Measurements from ENCODE around the gene TEP1. TPM values are rescaled to one million over a fixed set of nuclear protein-coding genes. Genes with fewer than 3 reads are reported as not detected.

The TEP1 gene
- total and polyA plus RNA-seq, 2 of the 13 experiments (the other 11 are each of a cell fraction or from before 2014, with no cell fraction given), result 11.0 to 12.8 TPM

GRCh38 chr14:20388159-20388558 lies 25.1 kb downstream of the TEP1 start:
- DNase-seq (ENCODE audit: low spot score) (no peak), FAIRE-seq (no peak), ATAC-seq (no peak)
- Histone ChIP-seq H3K27ac (ENCODE audit: extremely low read length, insufficient read depth, low read length) (no peak overlapping the region), H3K4me2 (ENCODE audit: low read depth, low read length) (no peak overlapping the region), H2AFZ (ENCODE audit: low read length) (no peak overlapping the region), H3K9me3 (ENCODE audit: low read length) (no peaks in the 10 kb centered on the region), H3K27me3 (ENCODE audit: control insufficient read depth in 1 of 2, insufficient read depth in 2 of 2, low read length in 2 of 2) (no peaks in the 10 kb centered on the region), H3K36me3 (replicated peaks in 1 of 2; ENCODE audit: control insufficient read depth in 1 of 2, insufficient read depth in 2 of 2, low read length in 2 of 2) (peaks cover 27 to 50% of the 10 kb centered on the region in 2 experiments; a peak in 4 of 5 replicates), H3K9ac (ENCODE audit: insufficient read depth, low read depth, low read length) (no peak overlapping the region), H4K20me1 (ENCODE audit: insufficient read depth, low read length) (no peaks in the 10 kb centered on the region), H3K4me3 (replicated peaks in 1 of 3; ENCODE audit: insufficient read depth in 1 of 3, low read depth in 2 of 3, low read length in 3 of 3) (no peak overlapping the region), H3K79me2 (ENCODE audit: insufficient read depth, low read length) (no peaks in the 10 kb centered on the region), H3K4me1 (ENCODE audit: insufficient read depth, low read length) (no peaks in the 10 kb centered on the region)
- POLR2A ChIA-PET, result no interaction called here
- intact Hi-C loops (cut with micrococcal nuclease; ENCODE audit: unreplicated experiment), result no loop called here
- 69% methylated on average over 4 of the region's 4 CpGs for WGBS (ENCODE audit: low lambda C conversion rate)
- in situ Hi-C loops (cut with HindIII; ENCODE audit: extremely low pct_ligation_motif_present, low pct_unique_long_range_greater_than_20kb), result no loop called here
- CTCF ChIA-PET (ENCODE audit: low intra/inter-chr PET ratio, low total read pairs), result no interaction called here
- TF ChIP-seq ZNF589 (CRISPR knock-in tag; conservative IDR thresholded peaks at IDR 0.05) (no peak), BATF2 (CRISPR knock-in tag; IDR thresholded peaks at IDR 0.05) (no peak), BRD4 (CRISPR knock-in tag; IDR thresholded peaks at IDR 0.05) (no peak), ZNF816 (CRISPR knock-in tag; IDR thresholded peaks at IDR 0.05; ENCODE audit: borderline replicate concordance) (no peak)
- BruUV-seq (replicated peaks), result no TSS peak

DNA sequence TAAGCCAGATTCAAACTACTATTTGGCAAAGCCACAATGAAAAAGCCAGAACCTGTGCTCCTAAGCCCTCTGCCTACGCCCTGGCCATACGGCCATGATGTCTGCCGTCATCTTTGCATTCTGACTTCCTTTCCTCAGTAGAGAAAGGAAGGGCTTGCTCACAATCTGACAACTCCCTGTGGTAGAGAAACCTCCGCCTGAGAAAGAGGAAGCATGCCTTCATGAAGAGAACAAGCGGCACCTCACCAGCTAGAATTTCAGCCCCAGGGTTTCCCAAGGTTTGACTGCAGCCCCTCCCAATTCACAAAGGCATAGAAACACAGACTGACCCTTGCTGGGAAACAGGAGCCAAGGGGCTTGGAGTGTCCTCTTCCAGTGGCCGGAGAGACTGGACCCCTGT lies 25.7 kb downstream of the TEP1 start:
- CTCF ChIA-PET (ENCODE audit: low intra/inter-chr PET ratio, low total read pairs), result no interaction called here

More for the DNA sequence above, 25.7 kb downstream of the TEP1 start:
- no peak for TF ChIP-seq PCBP2 (optimal IDR thresholded peaks at IDR 0.05; ENCODE audit: low read depth, low read length, poor library complexity, severe bottlenecking)
- TF ChIP-seq MTERF4 (CRISPR knock-in tag; IDR thresholded peaks at IDR 0.05), result no peak
- no peak for TF ChIP-seq NFIB (CRISPR knock-in tag; IDR thresholded peaks at IDR 0.05; ENCODE audit: borderline replicate concordance)
- TF ChIP-seq TFE3 (CRISPR knock-in tag; IDR thresholded peaks at IDR 0.05), result no peak
- no peak for TF ChIP-seq FOSL1 (CRISPR knock-in tag; IDR thresholded peaks at IDR 0.05; ENCODE audit: borderline replicate concordance)
- no peak for TF ChIP-seq ZFP36 (IDR thresholded peaks at IDR 0.05; ENCODE audit: borderline replicate concordance, low read depth, low read length, partially characterized antibody)
- TF ChIP-seq SMARCC2 (IDR thresholded peaks at IDR 0.05), result no peak
- TF ChIP-seq ZNF124 (CRISPR knock-in tag; IDR thresholded peaks at IDR 0.05), result no peak
- TF ChIP-seq SIX4 (CRISPR knock-in tag; IDR thresholded peaks at IDR 0.05), result no peak
- Histone ChIP-seq H3K36me3 (replicated peaks in 1 of 2; ENCODE audit: control insufficient read depth in 1 of 2, insufficient read depth in 2 of 2, low read length in 2 of 2) (peaks cover 28 to 52% of the 10 kb centered on the region in 2 experiments; a peak in 4 of 5 replicates), H3K4me3 (replicated peaks in 1 of 3; ENCODE audit: insufficient read depth in 1 of 3, low read depth in 2 of 3, low read length in 3 of 3) (no peak overlapping the region), H4K20me1 (ENCODE audit: insufficient read depth, low read length) (no peaks in the 10 kb centered on the region), H3K27ac (ENCODE audit: extremely low read length, insufficient read depth, low read length) (no peak overlapping the region), H3K4me1 (ENCODE audit: insufficient read depth, low read length) (no peaks in the 10 kb centered on the region), H3K4me2 (ENCODE audit: low read depth, low read length) (no peak overlapping the region), H2AFZ (ENCODE audit: low read length) (no peak overlapping the region), H3K9me3 (ENCODE audit: low read length) (no peaks in the 10 kb centered on the region), H3K9ac (ENCODE audit: insufficient read depth, low read depth, low read length) (no peak overlapping the region), H3K27me3 (ENCODE audit: control insufficient read depth in 1 of 2, insufficient read depth in 2 of 2, low read length in 2 of 2) (no peaks in the 10 kb centered on the region), H3K79me2 (ENCODE audit: insufficient read depth, low read length) (no peaks in the 10 kb centered on the region)
- DNase-seq (ENCODE audit: low spot score), result no peak
- no peak for FAIRE-seq
- in situ Hi-C loops (cut with HindIII; ENCODE audit: extremely low pct_ligation_motif_present, low pct_unique_long_range_greater_than_20kb) (no loop called here), intact Hi-C loops (cut with micrococcal nuclease; ENCODE audit: unreplicated experiment) (no loop called here)
- no TSS peak for BruUV-seq (replicated peaks)
- WGBS (ENCODE audit: low lambda C conversion rate), result 99% methylated on average over 6 of the region's 6 CpGs
- POLR2A ChIA-PET, result no interaction called here
- no peak for ATAC-seq
